Effector memory CD4-positive, alpha-beta T cell (primary cell): ENCODE data around the gene MEF2C.

Experiments used
- DNase-seq, 3 donors: peaks; one replicate each; pipeline ENCODE4 v3.0.0-alpha.2; 2020
- H3K27ac ChIP-seq: 2 replicates; pipeline ENCODE4 v1.7.0; 2013; ENCODE audit warnings: mild to moderate bottlenecking, low read length, moderate library complexity; ENCODE audit not compliant: insufficient read depth, poor library complexity, severe bottlenecking
- H3K27me3 ChIP-seq: replicated peaks from 2 replicates; pipeline ENCODE4 v1.7.0; 2013; ENCODE audit warnings: mild to moderate bottlenecking, low read length; ENCODE audit not compliant: insufficient read depth, control insufficient read depth, poor library complexity, severe bottlenecking
- H3K36me3 ChIP-seq: 2 replicates; pipeline ENCODE4 v1.7.0; 2013; ENCODE audit warnings: mild to moderate bottlenecking, low read length, moderate library complexity; ENCODE audit not compliant: control insufficient read depth, insufficient read depth
- H3K4me1 ChIP-seq: 2 replicates; pipeline ENCODE4 v1.7.0; 2013; ENCODE audit warnings: low read length, mild to moderate bottlenecking; ENCODE audit not compliant: control insufficient read depth, insufficient read depth, poor library complexity, severe bottlenecking
- H3K4me3 ChIP-seq: 2 replicates; pipeline ENCODE4 v1.7.0; 2013; ENCODE audit warnings: low read length, low read depth, mild to moderate bottlenecking; ENCODE audit not compliant: insufficient read depth, poor library complexity, severe bottlenecking
- H3K9me3 ChIP-seq: 2 replicates; pipeline ENCODE4 v1.7.0; 2013; ENCODE audit warnings: mild to moderate bottlenecking, low read length, moderate library complexity; ENCODE audit not compliant: control insufficient read depth

MEF2C gene

DNA sequence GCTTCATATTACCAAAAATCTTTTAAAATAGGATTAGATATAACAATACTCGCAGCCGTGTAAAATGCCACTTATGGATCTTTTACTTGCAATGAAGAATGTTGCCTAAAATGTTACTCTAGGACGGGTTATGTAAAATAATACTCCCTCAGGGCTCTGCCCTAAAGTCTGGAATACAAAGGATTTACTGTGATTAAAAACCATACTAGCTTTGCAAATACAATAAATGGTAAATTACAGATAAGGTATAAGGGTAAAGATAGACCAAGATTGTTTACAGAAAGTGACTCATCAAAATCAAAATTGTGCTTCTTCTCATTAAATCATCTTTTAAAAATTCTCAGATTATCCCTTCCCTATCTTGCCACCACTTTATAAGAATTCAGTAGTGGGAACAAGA is 163.6 kb downstream of the MEF2C start:
- Histone ChIP-seq H3K4me3 (no peak overlapping the region), H3K27ac (no peak overlapping the region), H3K27me3 (no peaks in the 10 kb centered on the region), H3K9me3 (no peaks in the 10 kb centered on the region), H3K36me3 (no peaks in the 10 kb centered on the region), H3K4me1 (no peaks in the 10 kb centered on the region)
- DNase-seq = no peak

DNA sequence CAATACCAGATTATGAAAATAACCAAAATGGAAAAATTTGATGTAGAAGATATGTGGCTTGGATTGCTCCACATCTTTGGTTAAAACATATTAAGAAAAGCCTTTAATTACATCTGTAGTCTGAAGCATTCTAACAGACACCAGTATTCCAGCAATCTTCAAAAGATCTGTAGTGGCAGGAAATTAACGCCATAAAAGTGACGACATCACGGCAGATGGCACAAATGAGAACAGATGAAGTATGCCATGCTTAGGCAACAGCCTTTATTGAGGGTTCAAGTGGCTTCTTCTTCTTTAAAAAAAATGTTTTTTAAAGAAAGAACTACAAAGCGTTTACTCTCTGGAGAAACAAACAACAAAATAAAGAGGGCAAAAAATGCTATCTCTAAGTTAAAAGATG is 164.2 kb downstream of the MEF2C start:
- H3K27ac ChIP-seq = no peak overlapping the region
- no peak for DNase-seq
- no peaks in the 10 kb centered on the region for H3K36me3 ChIP-seq
- no peaks in the 10 kb centered on the region for H3K4me1 ChIP-seq
- H3K4me3 ChIP-seq = no peak overlapping the region
- H3K9me3 ChIP-seq = no peaks in the 10 kb centered on the region
- peaks cover 3% of the 10 kb centered on the region for H3K27me3 ChIP-seq

DNA sequence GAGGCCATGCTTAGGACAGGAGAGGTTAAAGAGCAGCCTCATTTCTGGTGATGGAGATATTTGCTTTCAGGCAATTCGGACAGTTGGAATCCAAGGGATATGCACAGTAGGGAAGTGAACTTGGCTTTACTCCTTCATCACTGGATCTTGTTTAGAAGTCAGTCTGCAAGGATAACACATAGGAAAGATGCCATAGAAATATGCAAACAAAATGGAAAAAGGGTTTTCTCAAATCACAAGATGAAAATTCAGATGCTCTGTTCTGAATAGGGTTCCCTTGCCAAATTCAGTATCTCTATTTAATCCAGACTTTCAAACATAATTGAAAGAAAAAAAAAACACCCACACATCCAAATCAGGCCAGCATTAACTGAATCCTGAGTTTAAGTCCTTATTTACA is 166.9 kb downstream of the MEF2C start:
- Histone ChIP-seq H3K36me3 (no peaks in the 10 kb centered on the region), H3K4me3 (no peak overlapping the region), H3K4me1 (no peaks in the 10 kb centered on the region), H3K27ac (no peak overlapping the region), H3K9me3 (no peaks in the 10 kb centered on the region), H3K27me3 (peaks cover 5% of the 10 kb centered on the region)
- DNase-seq = no peak

DNA sequence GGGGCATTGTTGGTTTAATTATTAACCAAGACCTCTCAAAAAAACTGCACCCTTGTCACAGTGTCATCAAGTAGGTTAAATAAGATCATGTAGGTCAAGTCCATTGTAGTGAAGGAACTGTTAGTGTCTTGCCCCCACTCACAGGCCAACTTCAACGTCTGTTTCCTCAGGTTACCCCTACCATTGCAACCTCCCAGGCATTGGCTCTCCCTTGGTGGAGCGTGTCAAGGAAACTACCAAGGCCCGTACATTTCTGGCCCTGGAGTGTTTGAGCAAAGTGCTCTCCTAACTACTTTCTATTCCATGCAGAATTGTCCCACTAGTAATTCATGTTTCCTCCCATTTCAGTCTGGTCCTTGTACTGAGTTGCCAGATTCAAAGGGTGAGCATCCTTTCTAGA is 167.5 kb downstream of the MEF2C start:
- no peaks in the 10 kb centered on the region for H3K36me3 ChIP-seq
- no peak overlapping the region for H3K4me3 ChIP-seq
- H3K27me3 ChIP-seq = peaks cover 5% of the 10 kb centered on the region
- H3K27ac ChIP-seq = no peak overlapping the region
- DNase-seq = no peak
- no peaks in the 10 kb centered on the region for H3K4me1 ChIP-seq
- H3K9me3 ChIP-seq = no peaks in the 10 kb centered on the region

DNA sequence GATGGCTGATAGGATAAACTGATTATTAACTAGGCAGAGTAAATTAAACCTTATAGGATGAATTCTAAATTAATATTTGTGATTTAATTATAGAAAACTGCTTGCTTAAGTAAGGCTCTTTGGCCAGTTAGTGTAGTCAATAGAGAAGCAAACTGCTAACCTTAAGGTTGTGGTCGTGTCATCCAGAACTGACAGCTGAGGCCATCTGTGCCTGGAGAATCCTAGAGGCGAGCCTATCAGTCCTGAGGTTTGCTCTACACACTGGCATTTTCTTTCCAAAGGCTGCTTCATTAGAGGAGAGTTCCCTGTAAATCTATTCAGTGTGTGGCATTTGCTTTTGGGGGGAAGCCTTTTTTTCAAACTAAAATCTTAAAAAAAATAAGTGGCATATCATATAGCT is 169.2 kb downstream of the MEF2C start:
- Histone ChIP-seq H3K4me1 (no peaks in the 10 kb centered on the region), H3K36me3 (no peaks in the 10 kb centered on the region), H3K27ac (no peak overlapping the region), H3K9me3 (no peaks in the 10 kb centered on the region), H3K4me3 (no peak overlapping the region), H3K27me3 (peaks cover 5% of the 10 kb centered on the region)
- no peak for DNase-seq

GRCh38 chr5:88708682-88709398 is 174.1 kb downstream of the MEF2C start:
- no peak overlapping the region for H3K27ac ChIP-seq
- H3K9me3 ChIP-seq = no peaks in the 10 kb centered on the region
- no peaks in the 10 kb centered on the region for H3K36me3 ChIP-seq
- DNase-seq = no peak
- H3K4me1 ChIP-seq = no peaks in the 10 kb centered on the region
- H3K27me3 ChIP-seq = peaks cover 3% of the 10 kb centered on the region
- H3K4me3 ChIP-seq = no peak overlapping the region

DNA sequence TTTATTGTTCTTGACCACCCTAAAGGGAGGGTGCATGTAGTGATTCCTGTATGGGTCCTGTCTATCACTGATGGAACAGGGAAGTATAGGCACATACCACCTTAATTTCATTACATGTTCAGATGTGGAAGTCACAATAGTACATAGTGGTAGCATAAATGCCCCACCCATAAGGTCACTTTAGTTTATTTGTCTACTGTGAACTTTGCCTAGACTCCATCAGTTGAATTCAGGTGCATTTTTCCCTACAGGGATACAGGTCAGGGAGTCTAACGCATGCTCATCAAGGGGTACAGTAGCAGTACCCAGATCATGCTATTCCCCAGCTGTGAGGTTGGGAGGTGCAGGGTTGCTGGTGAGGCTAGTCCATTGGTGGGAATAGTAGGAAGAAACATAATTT is 175.0 kb downstream of the MEF2C start:
- DNase-seq = no peak
- Histone ChIP-seq H3K9me3 (no peaks in the 10 kb centered on the region), H3K27ac (no peak overlapping the region), H3K4me3 (no peak overlapping the region), H3K4me1 (no peaks in the 10 kb centered on the region), H3K36me3 (no peaks in the 10 kb centered on the region), H3K27me3 (no peaks in the 10 kb centered on the region)

DNA sequence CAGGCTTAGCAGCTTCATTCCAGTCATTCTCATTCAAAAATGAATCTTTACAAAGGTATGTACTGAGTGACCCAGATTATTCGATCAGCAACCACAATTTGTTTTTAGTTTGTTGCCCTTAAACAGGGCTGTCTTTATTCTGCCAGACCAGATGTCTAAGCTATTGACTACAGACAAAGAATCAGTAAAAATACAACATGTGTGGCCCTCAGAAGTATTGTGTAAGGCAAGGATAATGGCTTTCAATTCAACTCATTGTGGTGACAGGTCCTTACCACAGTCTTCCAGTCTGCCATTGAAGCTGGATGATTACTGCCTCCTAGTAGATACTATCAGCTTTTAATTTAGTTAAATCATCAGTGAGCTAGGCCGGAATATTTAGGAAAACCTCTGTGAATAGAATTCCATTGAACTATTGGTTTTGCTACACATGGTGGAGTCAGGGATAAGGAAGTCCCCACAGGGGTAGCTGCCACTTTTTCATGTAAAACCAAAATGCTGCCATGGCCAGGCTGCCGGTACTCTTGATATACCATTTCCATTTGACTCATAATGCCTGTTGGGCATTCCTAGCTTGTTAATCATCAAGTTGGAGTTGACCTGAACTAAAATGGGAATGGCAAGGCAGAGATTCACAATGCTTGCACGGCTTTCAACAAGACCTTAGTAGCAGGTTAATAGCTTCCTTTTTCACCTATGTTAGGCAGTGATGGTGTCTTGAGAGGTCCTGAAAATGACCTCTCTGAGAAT is 175.6 kb downstream of the MEF2C start:
- DNase-seq = no peak
- Histone ChIP-seq H3K4me1 (no peaks in the 10 kb centered on the region), H3K4me3 (no peak overlapping the region), H3K9me3 (no peaks in the 10 kb centered on the region), H3K27ac (no peak overlapping the region), H3K27me3 (no peaks in the 10 kb centered on the region), H3K36me3 (no peaks in the 10 kb centered on the region)

DNA sequence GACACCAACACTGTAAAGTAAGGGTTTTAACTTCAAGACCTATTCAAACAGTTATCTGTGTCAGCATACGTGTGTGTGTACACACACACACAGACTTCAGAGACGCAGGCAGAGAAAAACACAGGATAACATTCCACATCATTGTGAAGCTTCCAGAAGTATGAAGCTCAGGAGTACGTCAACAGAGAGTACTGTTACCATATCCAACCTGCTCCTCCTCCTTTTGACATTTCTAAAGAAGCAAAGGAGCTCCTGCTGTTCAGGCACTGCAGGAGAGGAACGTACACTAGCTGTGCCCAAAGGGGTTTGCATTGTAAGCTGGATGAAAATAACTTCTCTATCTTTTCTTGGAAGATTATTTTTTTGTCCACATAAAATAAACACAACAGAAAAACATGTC is 180.7 kb downstream of the MEF2C start:
- H3K36me3 ChIP-seq = no peaks in the 10 kb centered on the region
- no peaks in the 10 kb centered on the region for H3K4me1 ChIP-seq
- no peaks in the 10 kb centered on the region for H3K9me3 ChIP-seq
- H3K4me3 ChIP-seq = no peak overlapping the region
- peaks cover 13% of the 10 kb centered on the region for H3K27me3 ChIP-seq
- H3K27ac ChIP-seq = no peak overlapping the region
- DNase-seq = no peak

- Histone ChIP-seq H3K27me3 (peaks cover 21% of the 10 kb centered on the region), H3K4me1 (no peaks in the 10 kb centered on the region), H3K27ac (no peak overlapping the region), H3K36me3 (no peaks in the 10 kb centered on the region), H3K4me3 (no peak overlapping the region), H3K9me3 (no peaks in the 10 kb centered on the region)
- no peak for DNase-seq
Observed at GRCh38 chr5:88700121-88700520, 182.9 kb downstream of the MEF2C start.
